HepG2 (cell line): ENCODE data around the gene REPIN1. TPM values are rescaled to one million over a fixed set of nuclear protein-coding genes. Genes with fewer than 3 reads are reported as not detected.
A peak's percentile ranks its signal among the peaks of the same experiment; 100 is the strongest.

Source experiments
- AFF4 ChIP-seq: sonication (generic); formaldehyde crosslinking; IDR thresholded peaks from 2 replicates; pipeline ENCODE4 v1.4.0; 2020; ENCODE audit warnings: missing genetic modification reagents
- ATF7 ChIP-seq, 2 experiments: fragments of 450-650 bp in 1 of 2; sonication (generic) in 1 of 2; formaldehyde crosslinking in 1 of 2; IDR thresholded peaks; 2 replicates each; pipeline versions ENCODE4 v1.4.0 to v1.6.1; 2016 to 2020; ENCODE audit warnings: antibody characterized with exemption in 1 of 2, mild to moderate bottlenecking in 1 of 2, missing genetic modification reagents in 1 of 2
- ATF7-NPFF ChIP-seq: sonication (generic); formaldehyde crosslinking; IDR thresholded peaks from 2 replicates; pipeline ENCODE4 v1.8.1; 2023; ENCODE audit warnings: mild to moderate bottlenecking, low read depth, missing genetic modification reagents, moderate library complexity
- HDAC1 ChIP-seq: sonication (generic); formaldehyde crosslinking; IDR thresholded peaks from 2 replicates; pipeline ENCODE4 v1.5.1; 2020; ENCODE audit warnings: mild to moderate bottlenecking, missing genetic modification reagents
- HHEX ChIP-seq: IDR thresholded peaks from 2 replicates; pipeline ENCODE4 v1.6.1; 2016; ENCODE audit warnings: control low read depth
- KLF6 ChIP-seq: IDR thresholded peaks from 2 replicates; pipeline ENCODE4 v1.8.0; 2016; ENCODE audit warnings: missing biosample characterization, missing genetic modification reagents
- MLX ChIP-seq: IDR thresholded peaks from 2 replicates; pipeline ENCODE4 v1.6.1; 2016
- MYPOP ChIP-seq: sonication (generic); formaldehyde crosslinking; IDR thresholded peaks from 2 replicates; pipeline ENCODE4 v1.8.1; 2023; ENCODE audit warnings: mild to moderate bottlenecking, moderate library complexity, missing genetic modification reagents
- NONO ChIP-seq, 2 experiments: fragments of 450-650 bp in 1 of 2; sonication (generic) in 1 of 2; formaldehyde crosslinking in 1 of 2; IDR thresholded peaks in 1 of 2; conservative IDR thresholded peaks in 1 of 2; 2 replicates each; pipeline versions ENCODE4 v1.6.1 to v1.8.0; 2017 to 2022; ENCODE audit warnings: mild to moderate bottlenecking in 1 of 2, missing genetic modification reagents in 1 of 2, moderate library complexity in 1 of 2
- SALL1 ChIP-seq: sonication (generic); formaldehyde crosslinking; IDR thresholded peaks from 2 replicates; pipeline ENCODE4 v1.8.0; 2022; ENCODE audit warnings: mild to moderate bottlenecking, missing genetic modification reagents
- SATB2 ChIP-seq: sonication (generic); formaldehyde crosslinking; IDR thresholded peaks from 2 replicates; pipeline ENCODE4 v1.5.0; 2020; ENCODE audit warnings: missing genetic modification reagents
- SKI ChIP-seq: fragments of 450-650 bp; IDR thresholded peaks from one replicate; pipeline ENCODE4 v1.6.1; 2018; ENCODE audit warnings: mild to moderate bottlenecking; ENCODE audit not compliant: partially characterized antibody
- ZBTB14 ChIP-seq: sonication (generic); formaldehyde crosslinking; IDR thresholded peaks from 2 replicates; pipeline ENCODE4 v1.4.0; 2020; ENCODE audit warnings: missing genetic modification reagents
- ZBTB8A ChIP-seq: sonication (generic); formaldehyde crosslinking; IDR thresholded peaks from 2 replicates; pipeline ENCODE4 v1.4.0; 2020; ENCODE audit warnings: mild to moderate bottlenecking, low read depth, missing genetic modification reagents, borderline replicate concordance
- ZNF24 ChIP-seq: fragments of 450-650 bp; IDR thresholded peaks from 2 replicates; pipeline ENCODE4 v1.6.1; 2017; ENCODE audit warnings: antibody characterized with exemption, mild to moderate bottlenecking
- ZNF616 ChIP-seq: sonication (generic); formaldehyde crosslinking; IDR thresholded peaks from 2 replicates; pipeline ENCODE4 v1.5.0; 2020; ENCODE audit warnings: low read depth, mild to moderate bottlenecking, missing genetic modification reagents
- ZNF619 ChIP-seq: sonication (generic); formaldehyde crosslinking; IDR thresholded peaks from 2 replicates; pipeline ENCODE4 v1.4.0; 2020; ENCODE audit warnings: mild to moderate bottlenecking, missing genetic modification reagents
- ZNF670 ChIP-seq: sonication (generic); formaldehyde crosslinking; IDR thresholded peaks from 2 replicates; pipeline ENCODE4 v1.8.0; 2022; ENCODE audit warnings: mild to moderate bottlenecking, missing genetic modification reagents, borderline replicate concordance
- ZNF788 ChIP-seq: sonication (generic); formaldehyde crosslinking; IDR thresholded peaks from 2 replicates; pipeline ENCODE4 v1.5.0; 2020; ENCODE audit warnings: mild to moderate bottlenecking, missing genetic modification reagents, borderline replicate concordance
- ZNF790 ChIP-seq: sonication (generic); formaldehyde crosslinking; IDR thresholded peaks from 2 replicates; pipeline ENCODE4 v1.8.0; 2022; ENCODE audit warnings: missing genetic modification reagents, mild to moderate bottlenecking, borderline replicate concordance
- polyA plus RNA-seq, 8 experiments: library from polyadenylated mRNA; depleted of rRNA in 3 of 8; stranded (reverse) in 7 of 8; unstranded in 1 of 8; fragments of >200 nt; fragmentation: Illumina TruSeq in 4 of 8; extraction: Trizol in 4 of 8; gene quantifications; 2 replicates each; pipeline versions ENCODE4 v1.2.1 to v1.2.3, GENCODE V29; 2011 to 2016; ENCODE audit warnings: low read depth in 4 of 8, missing spikeins in 1 of 8, mixed read lengths in 1 of 8; ENCODE audit not compliant: insufficient read depth in 1 of 8
- total RNA-seq, 5 experiments: library from RNA; depleted of rRNA; stranded (reverse); fragments of >200 nt; fragmentation: Illumina TruSeq; extraction: Trizol; gene quantifications; 2 replicates each; pipeline ENCODE4 v1.2.3, GENCODE V29; 2016; ENCODE audit warnings: low read depth in 1 of 5
- TF ChIP-seq, protein P1 (sequence below): sonication (generic); formaldehyde crosslinking; IDR thresholded peaks from 2 replicates; pipeline ENCODE4 v1.5.0; 2020; ENCODE audit warnings: missing genetic modification reagents, mild to moderate bottlenecking, borderline replicate concordance

Gene REPIN1
- total and polyA plus RNA-seq, 2 of the 13 experiments (the other 11 are each of a cell fraction or from before 2014, with no cell fraction given) = 69.9 to 108 TPM

DNA sequence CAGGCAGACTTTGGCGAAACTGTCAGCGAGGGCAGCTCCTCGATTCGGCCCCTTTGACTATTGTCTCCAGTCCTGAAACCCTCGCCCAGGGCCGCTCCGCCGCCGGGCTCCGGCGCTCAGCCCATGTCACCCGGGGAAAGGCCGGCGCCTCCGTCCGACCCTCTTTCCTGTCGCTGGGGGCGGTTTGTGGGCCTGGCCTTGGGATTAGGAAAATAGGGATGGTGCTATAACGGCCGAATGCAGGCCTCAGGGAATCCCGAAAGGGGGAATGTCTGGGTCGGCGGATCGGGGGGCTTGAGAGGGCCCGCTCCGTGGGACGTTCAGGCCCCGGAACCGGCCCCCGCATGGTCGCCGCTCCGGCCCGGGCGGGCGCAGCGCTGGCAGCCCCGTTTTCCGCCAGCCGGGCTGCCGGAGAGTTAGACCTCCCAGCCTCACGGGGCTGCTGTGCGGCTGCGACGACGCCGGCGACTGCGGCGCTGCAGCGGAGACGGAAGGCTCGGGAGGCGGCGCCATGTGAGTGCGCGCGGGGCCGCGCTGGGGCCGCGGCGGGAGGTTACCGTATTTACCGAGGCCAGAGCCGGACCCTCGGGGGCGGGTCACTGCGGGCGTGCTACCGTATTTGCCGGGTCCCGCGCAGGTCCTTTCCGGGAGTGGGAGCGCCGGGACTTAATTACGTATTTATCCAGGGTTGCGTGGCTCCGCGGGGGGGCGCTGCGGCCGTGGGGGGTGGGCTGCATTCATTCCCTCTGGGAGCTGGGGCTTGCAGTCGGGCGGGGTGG is 36.4 kb downstream of the REPIN1 start (continued):
- TF ChIP-seq HDAC1 (CRISPR knock-in tag) (peak; percentile 74; the same call in 1 of the 2 replicates), ZNF616 (CRISPR knock-in tag) (no peak), ZNF670 (CRISPR knock-in tag) (no peak), ZNF788 (CRISPR knock-in tag) (no peak; the same call in 1 of the 2 replicates), ATF7 (IDR thresholded peaks at IDR 0.05) (no peak), ATF7 (CRISPR knock-in tag; IDR thresholded peaks at IDR 0.05) (peak; percentile 43; the same call in 1 of the 2 replicates), ATF7-NPFF (CRISPR knock-in tag) (peak; percentile 80; the same call in 1 of the 2 replicates), MLX (CRISPR knock-in tag) (no peak), NONO (IDR thresholded peaks at IDR 0.05) (no peak), NONO (CRISPR knock-in tag; conservative IDR thresholded peaks at IDR 0.05) (peak; percentile 92), SALL1 (CRISPR knock-in tag) (peak; percentile 60; the same call in 1 of the 2 replicates), ZNF619 (CRISPR knock-in tag) (no peak; the same call in 1 of the 2 replicates), MYPOP (CRISPR knock-in tag) (peak; percentile 87; the same call in 1 of the 2 replicates), SATB2 (CRISPR knock-in tag) (no peak; the same call in 1 of the 2 replicates), ZBTB14 (CRISPR knock-in tag) (peak; percentile 91), HHEX (CRISPR knock-in tag) (no peak), ZNF790 (no peak; the same call in 1 of the 2 replicates), SKI (peak; percentile 89), ZNF24 (no peak), AFF4 (CRISPR knock-in tag) (no peak), ZBTB8A (peak; percentile 70; the same call in 1 of the 2 replicates), KLF6 (CRISPR knock-in tag) (no peak)
- TF ChIP-seq, protein P1, sequence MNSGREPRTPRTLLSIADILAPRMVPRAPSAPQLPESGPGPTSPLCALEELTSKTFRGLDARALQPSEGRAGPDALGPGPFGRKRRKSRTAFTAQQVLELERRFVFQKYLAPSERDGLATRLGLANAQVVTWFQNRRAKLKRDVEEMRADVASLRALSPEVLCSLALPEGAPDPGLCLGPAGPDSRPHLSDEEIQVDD (CRISPR knock-in tag) = peak; percentile 40; the same call in 1 of the 2 replicates
